ENCODE measurements around the gene NTF4.

DNA sequence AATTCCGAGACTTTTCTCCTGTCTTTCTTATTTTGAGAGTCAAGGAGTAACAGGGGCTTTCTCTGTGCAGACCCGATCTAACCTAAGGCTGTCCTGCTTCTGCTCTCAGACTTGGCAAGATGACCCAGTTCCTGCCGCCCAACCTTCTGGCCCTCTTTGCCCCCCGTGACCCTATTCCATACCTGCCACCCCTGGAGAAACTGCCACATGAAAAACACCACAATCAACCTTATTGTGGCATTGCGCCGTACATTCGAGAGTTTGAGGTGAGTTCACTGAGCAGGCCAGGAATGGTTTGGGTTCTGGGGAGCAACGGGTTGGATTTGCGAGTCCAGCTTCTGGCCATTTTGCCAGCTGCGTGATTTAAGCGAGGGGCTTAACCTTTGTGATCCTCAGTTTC, 21.7 kb upstream of the NTF4 start:
- TF ChIP-seq POU2F2 (IDR thresholded peaks at IDR 0.05; ENCODE audit: low read depth, low read length), result no peak
- no peak for TF ChIP-seq POLR2AphosphoS5 (IDR thresholded peaks at IDR 0.05; ENCODE audit: low read depth, low read length)
- TF ChIP-seq POLR2A (IDR thresholded peaks at IDR 0.05; ENCODE audit: low read depth, low read length), result no peak

Measured in GM12891 (cell line).